ENCODE measurements around the gene MRPL34.
A peak's percentile ranks its signal among the peaks of the same experiment; 100 is the strongest.

The MRPL34 gene

GRCh38 chr19:17296273-17296672, 9.4 kb upstream of the MRPL34 start:
- no peak for DNase-seq (ENCODE audit: low read depth)

GRCh38 chr19:17296976-17297375, 8.7 kb upstream of the MRPL34 start:
- no peak for TF ChIP-seq CTCF (IDR thresholded peaks at IDR 0.05; ENCODE audit: low read depth, low read length, missing control alignments)
- DNase-seq (ENCODE audit: low read depth): no peak
- H3K4me3 ChIP-seq (ENCODE audit: low read depth, low read length): no peak overlapping the region

More at GRCh38 chr19:17296273-17296672, 9.4 kb upstream of the MRPL34 start:
- H3K4me3 ChIP-seq (ENCODE audit: low read depth, low read length): no peak overlapping the region
- TF ChIP-seq CTCF (IDR thresholded peaks at IDR 0.05; ENCODE audit: low read depth, low read length, missing control alignments): no peak

GRCh38 chr19:17300992-17301619, 4.6 kb upstream of the MRPL34 start:
- no peak for DNase-seq (ENCODE audit: low read depth)
- H3K4me3 ChIP-seq (ENCODE audit: low read depth, low read length): no peak overlapping the region
- no peak for TF ChIP-seq CTCF (IDR thresholded peaks at IDR 0.05; ENCODE audit: low read depth, low read length, missing control alignments)

- no peak for TF ChIP-seq CTCF (IDR thresholded peaks at IDR 0.05; ENCODE audit: low read depth, low read length, missing control alignments)
- DNase-seq (ENCODE audit: low read depth): no peak
- peak overlapping the region; percentile 83 for H3K4me3 ChIP-seq (ENCODE audit: low read depth, low read length)
Observed at GRCh38 chr19:17302391-17303166, 3.1 kb upstream of the MRPL34 start.

GRCh38 chr19:17303167-17303939, 2.3 kb upstream of the MRPL34 start, which contains the start of gene ABHD8:
Gene ABHD8 (minus strand): TSS chr19:17303425. CDS start chr19:17301616, 1,809 bp downstream.
- peak; percentile 35 for TF ChIP-seq CTCF (IDR thresholded peaks at IDR 0.05; ENCODE audit: low read depth, low read length, missing control alignments)
- peak within 1 kb of the TSS; percentile 83 for H3K4me3 ChIP-seq (ENCODE audit: low read depth, low read length)
- DNase-seq (ENCODE audit: low read depth): peak; percentile 88

GRCh38 chr19:17303940-17304267, 1.8 kb upstream of the MRPL34 start:
- DNase-seq (ENCODE audit: low read depth): no peak
- H3K4me3 ChIP-seq (ENCODE audit: low read depth, low read length): no peak overlapping the region; the same call in 1 of the 2 replicates
- no peak for TF ChIP-seq CTCF (IDR thresholded peaks at IDR 0.05; ENCODE audit: low read depth, low read length, missing control alignments)

Data from GM12864 (cell line).